Stimulated activated CD8-positive, alpha-beta memory T cell treated with anti-CD3 and anti-CD28 coated beads, Interleukin-15, amount 100 ng/mL, for 48 hours (primary cell): ENCODE measurements around the gene ADAMTS9.

Experiments
- DNase-seq, 2 donors: peaks; one replicate each; pipeline ENCODE4 v3.0.0-alpha.2; 2020; ENCODE audit warnings: low read depth in 2 of 2

Gene ADAMTS9

DNA sequence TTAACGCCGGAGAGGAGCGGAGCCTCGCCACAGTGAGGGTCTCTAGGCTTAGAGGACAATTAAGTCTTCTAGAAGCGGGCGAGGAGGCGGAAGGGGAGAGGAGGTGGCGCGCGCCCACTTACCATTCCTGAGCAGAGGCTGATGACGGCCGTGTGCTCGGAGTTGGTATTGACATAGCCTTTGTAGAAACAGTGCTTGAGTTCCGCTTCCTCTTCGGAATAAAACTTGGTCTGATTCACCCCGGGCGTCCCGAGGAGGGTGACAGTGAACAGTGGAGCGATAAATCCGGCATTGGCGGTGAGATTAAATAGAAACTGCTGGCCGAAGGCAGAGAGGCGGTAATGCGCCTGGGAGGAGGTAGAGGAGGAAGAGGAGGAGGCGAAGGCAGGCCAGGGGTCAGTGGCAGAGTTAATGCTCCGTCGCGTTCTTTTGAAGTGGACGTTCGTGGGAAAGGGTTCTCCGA is 1.3 kb downstream of the ADAMTS9 start:
- DNase-seq: no peak

GRCh38 chr3:64685800-64686445 is 1.9 kb downstream of the ADAMTS9 start:
- no peak for DNase-seq

DNA sequence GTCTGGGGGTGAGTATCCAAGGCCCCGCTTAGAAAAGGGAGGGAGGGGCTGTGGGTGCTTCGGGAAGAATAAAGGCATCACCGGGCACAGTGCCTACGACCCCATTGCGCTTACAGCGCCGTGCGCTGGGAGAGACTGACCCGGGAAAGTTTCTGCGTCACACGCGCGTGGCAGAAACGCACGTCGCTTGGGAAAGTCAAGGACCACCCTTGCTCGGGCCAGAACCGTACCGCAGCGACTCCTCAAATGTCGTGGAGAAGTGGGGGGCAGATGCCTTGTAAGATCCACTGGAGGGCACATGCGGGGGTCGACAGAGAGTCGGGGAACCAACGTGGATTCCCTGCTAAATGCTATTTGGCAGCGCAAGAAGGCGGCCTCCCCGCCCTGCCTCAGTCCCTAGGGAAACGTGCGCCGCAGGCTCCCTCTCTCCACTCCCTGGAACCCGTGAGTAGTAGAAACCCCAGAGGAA is 2.4 kb downstream of the ADAMTS9 start:
- no peak for DNase-seq

DNA sequence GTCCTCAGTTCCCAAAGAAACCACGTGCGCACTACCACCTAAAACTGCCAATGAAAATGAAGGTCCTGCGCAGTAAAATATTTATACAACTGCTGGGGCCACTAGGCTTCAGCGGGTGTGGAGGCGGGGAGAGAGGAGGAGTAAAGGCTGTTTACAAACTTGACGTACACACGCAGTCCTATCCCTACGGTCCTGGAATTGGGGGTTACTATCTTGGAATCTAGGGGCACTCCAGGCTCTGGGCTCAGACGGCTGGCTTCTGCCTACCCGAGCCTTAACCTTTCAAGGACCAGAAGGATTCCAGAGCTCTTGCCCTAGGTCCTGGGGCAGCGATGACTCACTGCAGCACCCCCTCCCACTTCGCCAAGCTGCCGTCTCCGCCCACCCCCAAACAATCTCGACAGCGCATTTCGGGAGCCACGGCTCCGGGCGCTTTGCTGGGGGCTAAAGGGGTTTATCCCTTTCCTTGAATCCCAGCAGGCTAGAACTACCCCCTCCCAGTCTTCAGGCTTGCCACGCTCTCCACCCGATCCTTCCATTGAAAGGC is 3.0 kb downstream of the ADAMTS9 start:
- DNase-seq: no peak

DNA sequence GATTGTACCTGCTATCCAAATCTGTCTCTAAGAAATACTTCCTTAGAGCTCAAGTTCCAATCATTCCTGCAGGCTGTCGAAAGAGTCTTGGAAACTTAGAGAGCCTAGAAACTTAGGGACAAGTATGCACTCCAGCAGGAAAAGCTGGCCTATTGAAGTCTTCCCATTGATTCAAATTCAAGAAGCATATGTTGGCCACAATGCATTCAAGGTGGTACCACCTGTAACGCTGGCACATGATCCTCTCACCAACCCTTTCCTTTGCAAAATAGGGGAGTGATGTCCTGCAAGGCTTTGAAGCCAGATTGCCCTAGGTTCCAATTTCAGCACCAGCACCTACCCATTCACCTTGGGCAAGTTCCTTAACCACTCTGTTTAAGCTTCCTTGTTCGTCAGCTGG is 6.0 kb downstream of the ADAMTS9 start:
- no peak for DNase-seq

- DNase-seq: no peak
Observed at GRCh38 chr3:64681015-64681414, 6.8 kb downstream of the ADAMTS9 start.

- no peak for DNase-seq
Observed at GRCh38 chr3:64680334-64680733, 7.5 kb downstream of the ADAMTS9 start.

DNA sequence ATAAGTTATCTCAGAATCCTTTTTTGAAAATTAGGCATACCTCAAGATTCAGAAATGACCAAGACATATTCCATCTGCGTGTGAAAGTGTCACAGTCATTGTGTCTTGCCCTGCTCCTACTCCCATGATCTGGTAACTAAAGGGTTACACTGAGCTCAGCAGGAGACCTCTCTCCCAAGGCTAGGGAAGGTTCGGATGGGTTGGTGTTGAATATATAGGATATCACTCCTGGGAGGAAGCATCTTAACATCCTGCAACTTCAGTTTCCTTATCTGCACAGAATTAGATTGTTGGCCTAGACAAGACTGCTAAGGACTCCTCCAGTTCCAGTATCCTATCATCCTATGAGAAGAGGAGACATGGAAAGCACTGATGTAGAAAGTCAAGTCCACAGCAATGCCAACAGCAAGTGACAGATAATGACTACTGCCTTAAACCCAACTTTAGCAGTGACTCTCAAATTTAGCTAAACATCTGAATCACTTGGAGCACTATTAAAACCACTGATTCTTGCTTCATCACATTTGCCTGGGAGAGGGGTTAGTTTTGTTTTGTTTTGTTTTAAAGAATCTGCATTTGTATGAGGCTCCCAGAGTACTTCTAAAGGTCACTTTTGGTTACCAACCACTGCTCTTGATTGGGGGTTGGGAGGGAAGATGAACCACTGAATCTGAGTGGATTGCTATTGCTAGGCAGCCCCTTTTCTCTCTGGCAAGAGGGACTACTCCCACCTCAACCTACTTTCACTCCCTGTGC is 9.7 kb downstream of the ADAMTS9 start:
- DNase-seq: no peak

- DNase-seq: no peak
Observed at GRCh38 chr3:64676831-64677230, 11.0 kb downstream of the ADAMTS9 start.

DNA sequence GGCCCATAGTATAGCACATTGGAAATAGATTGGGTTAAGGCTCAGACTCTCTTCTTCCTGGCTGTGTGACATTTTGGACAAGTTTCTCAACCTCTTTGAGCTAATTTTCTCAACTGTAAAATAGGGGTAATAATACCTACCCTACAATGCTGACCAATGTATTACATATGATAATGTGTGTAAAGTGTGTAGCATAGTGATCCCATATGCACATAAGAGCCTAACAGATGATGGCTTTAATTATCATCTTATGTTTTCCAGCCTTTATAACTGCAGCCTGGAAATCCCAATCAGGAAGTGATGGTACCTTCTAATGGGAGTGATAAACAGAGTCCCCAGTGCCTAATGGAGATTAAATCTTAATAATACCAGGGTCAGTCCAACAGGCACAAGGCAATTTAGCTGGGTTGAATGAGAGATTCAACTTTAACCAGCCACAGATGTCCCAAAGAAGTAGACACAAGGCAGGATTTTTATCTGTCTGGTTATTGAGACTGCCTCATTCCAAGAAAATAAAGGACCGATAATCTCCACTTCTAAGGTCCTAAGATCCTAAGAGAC is 12.0 kb downstream of the ADAMTS9 start:
- no peak for DNase-seq

DNA sequence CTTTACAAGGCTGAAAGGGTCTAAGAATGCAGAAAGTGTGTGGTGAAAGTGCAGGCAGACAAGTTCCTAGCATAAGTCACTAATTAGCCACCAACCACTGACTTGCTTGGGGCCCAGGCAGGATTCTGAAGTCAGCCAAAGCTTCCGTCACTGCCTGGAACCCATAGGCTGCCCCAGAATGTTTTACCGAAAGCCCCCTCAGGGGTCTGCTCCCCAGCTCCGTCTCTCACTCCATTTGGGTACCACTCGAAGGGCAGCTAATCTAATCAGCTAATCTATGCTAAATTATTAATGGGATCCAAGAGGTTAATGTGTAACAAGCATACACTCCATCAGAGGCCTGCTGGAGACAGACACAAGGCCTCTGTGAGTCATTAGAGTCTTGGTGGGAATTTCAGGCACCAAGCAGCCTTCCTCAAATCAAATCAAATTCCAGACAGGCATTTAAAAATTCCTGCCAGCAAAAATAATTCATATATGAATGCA is 13.2 kb downstream of the ADAMTS9 start:
- DNase-seq: no peak

DNA sequence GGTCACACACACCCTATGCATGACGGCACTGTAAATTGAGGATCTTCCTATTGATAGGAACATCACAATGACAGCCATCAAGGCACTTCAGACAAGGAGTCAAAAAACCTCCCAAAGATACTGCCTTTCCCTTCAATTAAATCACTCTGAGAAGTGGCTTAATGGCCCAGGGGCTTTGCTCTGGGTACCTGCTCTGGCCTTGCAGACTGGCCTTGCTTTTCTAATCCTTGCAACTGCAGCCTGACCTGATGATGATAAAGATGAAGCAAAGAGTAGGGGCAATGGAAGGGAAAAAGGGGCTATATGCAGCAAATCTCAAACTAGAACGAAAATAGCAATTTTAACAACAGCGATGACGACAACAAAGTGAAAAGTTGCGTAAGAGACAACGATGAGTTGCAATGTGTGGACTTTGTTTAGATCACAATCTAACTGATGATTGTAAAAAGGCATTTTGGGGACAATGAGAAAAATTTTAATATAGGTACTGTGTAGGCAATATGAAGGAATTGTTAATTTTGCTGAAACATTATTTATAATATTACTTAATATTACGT is 14.6 kb downstream of the ADAMTS9 start:
- no peak for DNase-seq

- no peak for DNase-seq
Observed at GRCh38 chr3:64668582-64669510, 19.0 kb downstream of the ADAMTS9 start.

GRCh38 chr3:64667887-64668581 is 19.8 kb downstream of the ADAMTS9 start:
- no peak for DNase-seq

DNA sequence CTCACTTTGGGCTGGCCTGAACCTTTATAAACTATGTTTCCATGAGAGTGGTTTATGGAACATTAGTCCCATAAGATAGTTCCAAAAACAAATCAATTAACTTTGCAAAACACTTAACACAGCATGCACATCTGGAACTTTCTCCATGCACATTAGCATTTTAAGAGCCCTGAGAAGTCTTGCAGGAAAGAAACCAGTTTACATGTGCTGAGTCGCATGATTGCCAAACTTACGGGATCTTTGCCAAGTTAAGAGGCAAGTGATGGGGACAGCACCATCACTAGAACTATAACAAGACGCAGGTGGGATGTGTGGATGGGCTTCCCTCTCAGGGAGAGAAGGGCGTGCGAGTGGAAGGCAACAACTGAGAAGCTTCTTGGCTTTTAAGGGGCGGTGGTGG is 20.7 kb downstream of the ADAMTS9 start:
- DNase-seq: no peak

GRCh38 chr3:64666171-64666588 is 21.6 kb downstream of the ADAMTS9 start:
- no peak for DNase-seq

GRCh38 chr3:64664397-64664796 is 23.4 kb downstream of the ADAMTS9 start:
- DNase-seq: no peak

GRCh38 chr3:64659617-64659978 is 28.2 kb downstream of the ADAMTS9 start:
- DNase-seq: no peak

GRCh38 chr3:64658001-64658400 is 29.8 kb downstream of the ADAMTS9 start:
- DNase-seq: no peak

DNA sequence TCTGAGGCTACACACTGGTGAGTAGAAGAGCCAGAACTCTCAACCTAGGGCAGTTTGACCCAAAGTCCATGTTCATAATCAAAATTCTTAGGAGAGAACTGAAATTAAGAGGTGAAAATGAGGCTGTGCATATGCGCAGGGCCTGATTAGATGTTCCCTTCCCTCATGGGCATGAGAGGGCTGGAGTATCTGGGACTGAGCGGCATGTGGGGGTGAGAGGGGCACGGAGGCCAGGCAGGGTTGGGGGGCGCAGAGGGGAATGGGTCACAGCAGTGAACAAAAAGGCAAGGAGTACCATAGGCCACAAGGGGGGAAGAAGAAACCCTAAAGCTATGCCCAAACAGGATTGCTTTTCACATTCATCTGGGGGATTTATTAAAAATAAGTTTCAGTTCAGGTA is 31.3 kb downstream of the ADAMTS9 start:
- DNase-seq: no peak

DNA sequence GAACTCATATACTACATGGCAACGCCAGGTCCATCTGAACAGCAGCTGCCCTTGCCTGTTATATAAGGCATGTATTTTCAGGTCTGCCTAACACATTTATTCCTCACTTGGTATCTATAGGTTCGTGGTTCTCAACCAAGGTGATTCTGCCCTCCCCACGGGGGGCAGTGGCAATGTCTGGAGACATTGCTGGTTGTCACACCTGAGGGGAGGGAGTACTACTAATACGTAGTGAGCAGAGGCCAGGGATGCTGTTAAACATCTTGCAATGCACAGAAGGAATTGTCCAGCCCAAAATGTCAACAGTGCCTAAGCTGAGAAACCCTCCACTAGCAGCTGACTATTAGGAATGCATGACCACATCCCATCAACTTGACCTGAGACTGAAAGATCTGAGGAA is 32.6 kb downstream of the ADAMTS9 start:
- no peak for DNase-seq
